Spleen (tissue), 13 donors: Measurements from ENCODE around the gene EPHB6. TPM values are rescaled to one million over a fixed set of nuclear protein-coding genes. Genes with fewer than 3 reads are reported as not detected.

Experiments used
- DNase-seq: peaks from one replicate; pipeline ENCODE4 v3.0.0-alpha.2; 2020
- H3K27ac ChIP-seq, 8 donors: fragments of 200-600 bp; sonication (generic) in 7 of 8; 1 replicate in 4 of 8; 2 replicates in 4 of 8; pipeline versions ENCODE4 v1.5.0 to v1.8.0; 2016 to 2021; ENCODE audit warnings: inconsistent platforms in 4 of 8, mild to moderate bottlenecking in 4 of 8, moderate library complexity in 1 of 8
- H3K27me3 ChIP-seq, 7 donors: fragments of 200-600 bp; sonication (generic) in 6 of 7; replicated peaks in 1 of 7; 1 replicate in 4 of 7; 2 replicates in 3 of 7; pipeline versions ENCODE4 v1.5.0 to v1.8.0; 2016 to 2021; ENCODE audit warnings: inconsistent platforms in 3 of 7, mild to moderate bottlenecking in 1 of 7
- H3K36me3 ChIP-seq, 6 donors: fragments of 200-600 bp; sonication (generic) in 5 of 6; 1 replicate in 4 of 6; 2 replicates in 2 of 6; pipeline versions ENCODE4 v1.5.0 to v1.8.0; 2016 to 2021; ENCODE audit warnings: inconsistent platforms in 2 of 6
- H3K4me1 ChIP-seq, 6 donors: fragments of 200-600 bp; sonication (generic) in 5 of 6; 1 replicate in 3 of 6; 2 replicates in 3 of 6; pipeline versions ENCODE4 v1.5.0 to v1.8.0; 2016 to 2021; ENCODE audit warnings: inconsistent platforms in 3 of 6
- H3K4me3 ChIP-seq, 8 donors: fragments of 200-600 bp; sonication (generic) in 7 of 8; 1 replicate in 4 of 8; 2 replicates in 4 of 8; pipeline versions ENCODE4 v1.5.0 to v1.8.0; 2016 to 2021; ENCODE audit warnings: inconsistent platforms in 4 of 8, mild to moderate bottlenecking in 4 of 8, moderate library complexity in 2 of 8
- H3K9me3 ChIP-seq, 8 donors: fragments of 200-600 bp; sonication (generic) in 7 of 8; 1 replicate in 4 of 8; 2 replicates in 4 of 8; pipeline versions ENCODE4 v1.5.0 to v1.8.0; 2016 to 2021; ENCODE audit warnings: inconsistent platforms in 4 of 8
- CTCF ChIP-seq, 11 experiments: fragments of 200-600 bp in 7 of 11; fragments of 450-650 bp in 4 of 11; sonication (generic) in 4 of 11; IDR thresholded peaks in 8 of 11; conservative IDR thresholded peaks in 3 of 11; 1 replicate in 7 of 11; 2 replicates in 4 of 11; pipeline versions ENCODE4 v1.4.0 to v1.8.0; 2016 to 2021; ENCODE audit warnings: antibody characterized with exemption in 11 of 11, inconsistent platforms in 4 of 11, mild to moderate bottlenecking in 1 of 11
- POLR2A ChIP-seq, 3 donors: fragments of 450-650 bp; IDR thresholded peaks; one replicate each; pipeline ENCODE4 v1.5.1; 2017; ENCODE audit warnings: antibody characterized with exemption in 3 of 3, mild to moderate bottlenecking in 1 of 3
- POLR2AphosphoS5 ChIP-seq, 3 donors: sonication (generic); formaldehyde crosslinking; IDR thresholded peaks; one replicate each; pipeline ENCODE4 v1.5.1; 2017; ENCODE audit warnings: antibody characterized with exemption in 3 of 3
- WGBS, 5 donors: extraction: QIAGEN DNeasy Blood & Tissue Kit in 3 of 5; methylation state at CpG; one replicate each; pipeline versions ENCODE4 v1.1.5 to v1.1.7; 2013 to 2018; 5-methylcytosine and 5-hydroxymethylcytosine counted together
- intact Hi-C: fragments of 100-400 bp; cut with DNase I; formaldehyde crosslinking; loops from one replicate; pipeline ENCODE4 v1.15.0; 2023; ENCODE audit warnings: low total_unique reads
- long read RNA-seq, 2 donors: transcript quantifications; one replicate each; lab custom pipeline, GENCODE V29; 2026
- polyA plus RNA-seq, 3 donors: library from polyadenylated mRNA; stranded (reverse); fragments of 200-250 nt; gene quantifications; one replicate each; pipeline ENCODE4 v1.2.1, GENCODE V29; 2013
- total RNA-seq, 7 donors: library from RNA; depleted of rRNA in 3 of 7; stranded (reverse); fragments of >200 nt in 3 of 7; fragmentation: NEBNext Ultra II Directional in 4 of 7; extraction: Animal tissue kit (Norgen Biotek cat#: 25700) in 4 of 7; gene quantifications; one replicate each; pipeline versions ENCODE4 v1.1.0 to v1.2.1, GENCODE V29; 2016 to 2021
- donor health status: healthy with polysubstance abuse.
- donor health status: DM: no; HTN: no; CAD: no; lungs with moderate emphysema.
- donor health status: DM: no; HTN: no; CAD: no.
- donor health status: Bipolar disorder and iron deficiency.
- donor health status: healthy.
- donor health status: DM: no; HTN: no; CAD: no.
- donor health status: DM: yes; HTN: yes; CAD: no.

EPHB6 gene
- total RNA-seq: 10 to 100 TPM; 12.3 to 15.5 (median 13.9) TPM
- 10 to 100 TPM; 11.3 to 28.8 (median 23.6) TPM for polyA plus RNA-seq
- long read RNA-seq, donor 1: 0 reads
- long read RNA-seq, donor 2: 0 reads

GRCh38 chr7:142854372-142855113 lies at the start of gene EPHB6:
Gene EPHB6, plus strand, starts transcription at chr7:142855076. Its CDS starts 8,152 bp downstream, at chr7:142863228.
- DNase-seq: peak; percentile 92
- peak within 1 kb of the TSS; percentile 66 to 91 (median 82) for H3K27ac ChIP-seq
- peak within 1 kb of the TSS; percentile 67 to 89 (median 78) for H3K4me3 ChIP-seq
- 0 to 1% (median 1%) methylated on average over 19 to 70 of the region's 70 CpGs for WGBS, 5 donors
- peaks cover 4 to 38% (median 24%) of the 10 kb centered on the region in 6 donors for H3K4me1 ChIP-seq
- H3K27me3 ChIP-seq: peaks cover 0 to 12% (median 0%) of the 10 kb centered on the region in 7 donors
- TF ChIP-seq POLR2AphosphoS5 (IDR thresholded peaks at IDR 0.05) (peak; percentile 60 to 74 (median 74)), POLR2A (IDR thresholded peaks at IDR 0.05) (no peak)
- H3K36me3 ChIP-seq: no peaks in the 10 kb centered on the region
- intact Hi-C loops: loop anchor here (10.0 kb wide), 2 partner anchors 150 to 360 kb away; no protein-coding TSS in a partner anchor
- no peaks in the 10 kb centered on the region for H3K9me3 ChIP-seq

- H3K4me1 ChIP-seq: peaks cover 19 to 92% (median 64%) of the 10 kb centered on the region in 6 donors
- 68 to 83% (median 80%) methylated on average over 3 of the region's 3 CpGs for WGBS, 5 donors
- peaks cover 0 to 31% (median 13%) of the 10 kb centered on the region in 6 donors for H3K36me3 ChIP-seq
- intact Hi-C loops: no loop called here
- no peaks in the 10 kb centered on the region for H3K9me3 ChIP-seq
- peak overlapping the region; percentile 81 to 98 (median 90) for H3K27ac ChIP-seq
- TF ChIP-seq POLR2A (IDR thresholded peaks at IDR 0.05) (no peak), CTCF (IDR thresholded peaks at IDR 0.05 in 8 of 11, conservative IDR thresholded peaks at IDR 0.05 in 3 of 11) (no peak), POLR2AphosphoS5 (IDR thresholded peaks at IDR 0.05) (no peak)
- no peak overlapping the region for H3K4me3 ChIP-seq
- no peak for DNase-seq
- H3K27me3 ChIP-seq: peaks cover 0 to 5% (median 0%) of the 10 kb centered on the region in 7 donors
Observed at GRCh38 chr7:142805350-142806021, 49.4 kb upstream of the EPHB6 start.

- intact Hi-C loops: no loop called here
- DNase-seq: no peak
- no peak for TF ChIP-seq CTCF (IDR thresholded peaks at IDR 0.05 in 8 of 11, conservative IDR thresholded peaks at IDR 0.05 in 3 of 11)
- no peak for TF ChIP-seq POLR2AphosphoS5 (IDR thresholded peaks at IDR 0.05)
- TF ChIP-seq POLR2A (IDR thresholded peaks at IDR 0.05): no peak
- Histone ChIP-seq H3K27ac (peak overlapping the region; percentile 81 to 98 (median 90)), H3K9me3 (no peaks in the 10 kb centered on the region), H3K4me1 (peaks cover 21 to 94% (median 66%) of the 10 kb centered on the region in 6 donors), H3K27me3 (peaks cover 0 to 5% (median 0%) of the 10 kb centered on the region in 7 donors), H3K36me3 (peaks cover 0 to 28% (median 13%) of the 10 kb centered on the region in 6 donors), H3K4me3 (no peak overlapping the region)
- 30 to 43% (median 37%) methylated on average over 2 of the region's 2 CpGs for WGBS, 5 donors
Observed at GRCh38 chr7:142806022-142806356, 48.9 kb upstream of the EPHB6 start.

- Histone ChIP-seq H3K36me3 (peaks cover 0 to 21% (median 12%) of the 10 kb centered on the region in 6 donors), H3K4me1 (peaks cover 22 to 97% (median 75%) of the 10 kb centered on the region in 6 donors), H3K9me3 (no peaks in the 10 kb centered on the region), H3K27me3 (peaks cover 0 to 5% (median 0%) of the 10 kb centered on the region in 7 donors), H3K4me3 (no peak overlapping the region), H3K27ac (peak overlapping the region; percentile 81 to 98 (median 90))
- DNase-seq: no peak
- no peak for TF ChIP-seq CTCF (IDR thresholded peaks at IDR 0.05 in 8 of 11, conservative IDR thresholded peaks at IDR 0.05 in 3 of 11)
- no peak for TF ChIP-seq POLR2A (IDR thresholded peaks at IDR 0.05)
- TF ChIP-seq POLR2AphosphoS5 (IDR thresholded peaks at IDR 0.05): no peak
- intact Hi-C loops: no loop called here
- WGBS, 5 donors: 81 to 91% (median 83%) methylated on average over 1 of the region's 1 CpG
Observed at GRCh38 chr7:142806957-142807356, 47.9 kb upstream of the EPHB6 start.
